HepG2 (cell line): ENCODE measurements around the gene PSD4. TPM values are rescaled to one million over a fixed set of nuclear protein-coding genes. Genes with fewer than 3 reads are reported as not detected.
A peak's percentile ranks its signal among the peaks of the same experiment; 100 is the strongest.

Experiments
- CREB3 ChIP-seq: sonication (generic); formaldehyde crosslinking; IDR thresholded peaks from 2 replicates; pipeline ENCODE4 v1.5.0; 2020; ENCODE audit warnings: missing genetic modification reagents
- ETV5 ChIP-seq: IDR thresholded peaks from 2 replicates; pipeline ENCODE4 v1.6.1; 2018; ENCODE audit warnings: missing biosample characterization, missing genetic modification reagents, inconsistent platforms, borderline replicate concordance
- FOXP4 ChIP-seq: sonication (generic); formaldehyde crosslinking; IDR thresholded peaks from 2 replicates; pipeline ENCODE4 v1.4.0; 2020; ENCODE audit warnings: missing genetic modification reagents
- GABPB1 ChIP-seq: IDR thresholded peaks from 2 replicates; pipeline ENCODE4 v1.6.1; 2016; ENCODE audit warnings: mild to moderate bottlenecking, missing genetic modification reagents, moderate library complexity, missing compliant biosample characterization
- GATAD2A ChIP-seq: IDR thresholded peaks from 2 replicates; pipeline ENCODE4 v1.6.1; 2016
- NFE2L1 ChIP-seq: sonication (generic); formaldehyde crosslinking; IDR thresholded peaks from 2 replicates; pipeline ENCODE4 v1.4.0; 2020; ENCODE audit warnings: missing genetic modification reagents, mild to moderate bottlenecking, borderline replicate concordance
- RFXANK ChIP-seq: IDR thresholded peaks from 2 replicates; pipeline ENCODE4 v1.6.1; 2016
- SMARCE1 ChIP-seq: fragments of 450-650 bp; IDR thresholded peaks from 2 replicates; pipeline ENCODE4 v1.6.1; 2017; ENCODE audit warnings: borderline replicate concordance
- ZBTB37 ChIP-seq: sonication (generic); formaldehyde crosslinking; IDR thresholded peaks from 2 replicates; pipeline ENCODE4 v1.4.0; 2020; ENCODE audit warnings: mild to moderate bottlenecking, missing genetic modification reagents
- ZNF20 ChIP-seq: sonication (generic); formaldehyde crosslinking; IDR thresholded peaks from 2 replicates; pipeline ENCODE4 v1.4.0; 2020; ENCODE audit warnings: mild to moderate bottlenecking, moderate library complexity, missing genetic modification reagents
- ZNF530 ChIP-seq: sonication (generic); formaldehyde crosslinking; IDR thresholded peaks from 2 replicates; pipeline ENCODE4 v1.5.0; 2020; ENCODE audit warnings: low read depth, mild to moderate bottlenecking, missing genetic modification reagents
- polyA plus RNA-seq, 8 experiments: library from polyadenylated mRNA; depleted of rRNA in 3 of 8; stranded (reverse) in 7 of 8; unstranded in 1 of 8; fragments of >200 nt; fragmentation: Illumina TruSeq in 4 of 8; extraction: Trizol in 4 of 8; gene quantifications; 2 replicates each; pipeline versions ENCODE4 v1.2.1 to v1.2.3, GENCODE V29; 2011 to 2016; ENCODE audit warnings: low read depth in 4 of 8, missing spikeins in 1 of 8, mixed read lengths in 1 of 8; ENCODE audit not compliant: insufficient read depth in 1 of 8
- total RNA-seq, 5 experiments: library from RNA; depleted of rRNA; stranded (reverse); fragments of >200 nt; fragmentation: Illumina TruSeq; extraction: Trizol; gene quantifications; 2 replicates each; pipeline ENCODE4 v1.2.3, GENCODE V29; 2016; ENCODE audit warnings: low read depth in 1 of 5
- TF ChIP-seq, protein P1 (sequence below): sonication (generic); formaldehyde crosslinking; IDR thresholded peaks from one replicate; pipeline ENCODE4 v1.5.1; 2020; ENCODE audit warnings: mild to moderate bottlenecking, missing genetic modification reagents; ENCODE audit errors: not compliant biosample characterization
- TF ChIP-seq, protein P2 (sequence below): sonication (generic); formaldehyde crosslinking; IDR thresholded peaks from 2 replicates; pipeline ENCODE4 v1.5.0; 2020; ENCODE audit warnings: missing genetic modification reagents, mild to moderate bottlenecking, borderline replicate concordance
- TF ChIP-seq, protein P3 (sequence below): sonication (generic); formaldehyde crosslinking; IDR thresholded peaks from 2 replicates; pipeline ENCODE4 v1.8.0; 2022; ENCODE audit warnings: missing genetic modification reagents, low read depth, mild to moderate bottlenecking, borderline replicate concordance

PSD4 gene
- total and polyA plus RNA-seq, 2 of the 13 experiments (the other 11 are each of a cell fraction or from before 2014, with no cell fraction given) = 5.8 to 9.4 TPM

DNA sequence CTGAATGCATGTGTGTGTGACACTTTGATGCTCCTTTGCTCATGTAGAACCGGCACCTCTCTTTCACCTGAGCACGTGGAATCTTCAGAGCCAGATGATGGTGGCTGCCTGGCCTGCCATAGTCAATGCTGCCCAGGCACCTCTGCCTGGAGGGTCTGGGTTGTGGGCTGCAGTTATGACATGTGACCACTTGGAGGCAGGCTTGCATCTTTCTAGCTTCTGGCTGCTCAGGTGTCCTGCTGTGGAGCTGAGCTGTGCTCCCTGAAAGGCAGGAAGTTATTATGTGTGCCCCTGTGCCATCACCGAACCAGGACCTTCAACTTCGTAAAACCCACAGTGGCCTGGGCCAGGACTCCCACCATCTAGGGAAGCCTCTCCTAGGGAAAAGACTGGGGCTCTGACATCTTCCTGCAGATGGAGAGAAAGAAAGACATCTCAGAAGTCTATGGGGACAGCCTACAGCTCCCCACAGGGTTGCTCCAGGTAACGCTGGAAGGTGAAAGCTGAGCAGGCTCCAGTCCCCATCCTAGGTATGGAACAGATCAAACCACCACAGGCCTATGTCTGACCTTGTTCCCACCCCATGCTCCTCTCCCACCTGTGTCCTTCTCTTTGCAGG, 30.2 kb downstream of the PSD4 start (continued):
- TF ChIP-seq, protein P1, sequence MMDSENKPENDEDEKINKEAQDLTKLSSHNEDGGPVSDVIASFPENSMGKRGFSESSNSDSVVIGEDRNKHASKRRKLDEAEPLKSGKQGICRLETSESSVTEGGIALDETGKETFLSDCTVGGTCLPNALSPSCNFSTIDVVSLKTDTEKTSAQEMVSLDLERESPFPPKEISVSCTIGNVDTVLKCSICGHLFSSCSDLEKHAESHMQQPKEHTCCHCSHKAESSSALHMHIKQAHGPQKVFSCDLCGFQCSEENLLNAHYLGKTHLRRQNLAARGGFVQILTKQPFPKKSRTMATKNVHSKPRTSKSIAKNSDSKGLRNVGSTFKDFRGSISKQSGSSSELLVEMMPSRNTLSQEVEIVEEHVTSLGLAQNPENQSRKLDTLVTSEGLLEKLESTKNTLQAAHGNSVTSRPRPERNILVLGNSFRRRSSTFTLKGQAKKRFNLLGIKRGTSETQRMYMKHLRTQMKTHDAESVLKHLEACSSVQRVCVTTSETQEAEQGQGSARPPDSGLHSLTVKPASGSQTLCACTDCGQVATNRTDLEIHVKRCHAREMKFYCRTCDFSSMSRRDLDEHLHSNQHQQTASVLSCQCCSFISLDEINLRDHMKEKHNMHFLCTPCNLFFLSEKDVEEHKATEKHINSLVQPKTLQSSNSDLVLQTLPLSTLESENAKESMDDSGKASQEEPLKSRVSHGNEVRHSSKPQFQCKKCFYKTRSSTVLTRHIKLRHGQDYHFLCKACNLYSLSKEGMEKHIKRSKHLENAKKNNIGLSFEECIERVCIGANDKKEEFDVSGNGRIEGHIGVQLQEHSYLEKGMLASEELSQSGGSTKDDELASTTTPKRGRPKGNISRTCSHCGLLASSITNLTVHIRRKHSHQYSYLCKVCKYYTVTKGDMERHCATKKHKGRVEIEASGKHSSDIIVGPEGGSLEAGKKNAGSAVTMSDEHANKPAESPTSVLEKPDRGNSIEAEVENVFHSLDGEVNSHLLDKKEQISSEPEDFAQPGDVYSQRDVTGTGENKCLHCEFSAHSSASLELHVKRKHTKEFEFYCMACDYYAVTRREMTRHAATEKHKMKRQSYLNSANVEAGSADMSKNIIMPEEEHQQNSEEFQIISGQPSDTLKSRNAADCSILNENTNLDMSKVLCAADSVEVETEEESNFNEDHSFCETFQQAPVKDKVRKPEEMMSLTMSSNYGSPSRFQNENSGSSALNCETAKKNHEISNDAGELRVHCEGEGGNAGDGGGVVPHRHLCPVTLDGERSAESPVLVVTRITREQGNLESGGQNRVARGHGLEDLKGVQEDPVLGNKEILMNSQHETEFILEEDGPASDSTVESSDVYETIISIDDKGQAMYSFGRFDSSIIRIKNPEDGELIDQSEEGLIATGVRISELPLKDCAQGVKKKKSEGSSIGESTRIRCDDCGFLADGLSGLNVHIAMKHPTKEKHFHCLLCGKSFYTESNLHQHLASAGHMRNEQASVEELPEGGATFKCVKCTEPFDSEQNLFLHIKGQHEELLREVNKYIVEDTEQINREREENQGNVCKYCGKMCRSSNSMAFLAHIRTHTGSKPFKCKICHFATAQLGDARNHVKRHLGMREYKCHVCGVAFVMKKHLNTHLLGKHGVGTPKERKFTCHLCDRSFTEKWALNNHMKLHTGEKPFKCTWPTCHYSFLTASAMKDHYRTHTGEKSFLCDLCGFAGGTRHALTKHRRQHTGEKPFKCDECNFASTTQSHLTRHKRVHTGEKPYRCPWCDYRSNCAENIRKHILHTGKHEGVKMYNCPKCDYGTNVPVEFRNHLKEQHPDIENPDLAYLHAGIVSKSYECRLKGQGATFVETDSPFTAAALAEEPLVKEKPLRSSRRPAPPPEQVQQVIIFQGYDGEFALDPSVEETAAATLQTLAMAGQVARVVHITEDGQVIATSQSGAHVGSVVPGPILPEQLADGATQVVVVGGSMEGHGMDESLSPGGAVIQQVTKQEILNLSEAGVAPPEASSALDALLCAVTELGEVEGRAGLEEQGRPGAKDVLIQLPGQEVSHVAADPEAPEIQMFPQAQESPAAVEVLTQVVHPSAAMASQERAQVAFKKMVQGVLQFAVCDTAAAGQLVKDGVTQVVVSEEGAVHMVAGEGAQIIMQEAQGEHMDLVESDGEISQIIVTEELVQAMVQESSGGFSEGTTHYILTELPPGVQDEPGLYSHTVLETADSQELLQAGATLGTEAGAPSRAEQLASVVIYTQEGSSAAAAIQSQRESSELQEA = no peak
- TF ChIP-seq FOXP4 (CRISPR knock-in tag) = peak; percentile 29; the same call in 1 of the 2 replicates
- no peak for TF ChIP-seq NFE2L1 (CRISPR knock-in tag)
- no peak for TF ChIP-seq CREB3 (CRISPR knock-in tag)
- TF ChIP-seq, protein P2, sequence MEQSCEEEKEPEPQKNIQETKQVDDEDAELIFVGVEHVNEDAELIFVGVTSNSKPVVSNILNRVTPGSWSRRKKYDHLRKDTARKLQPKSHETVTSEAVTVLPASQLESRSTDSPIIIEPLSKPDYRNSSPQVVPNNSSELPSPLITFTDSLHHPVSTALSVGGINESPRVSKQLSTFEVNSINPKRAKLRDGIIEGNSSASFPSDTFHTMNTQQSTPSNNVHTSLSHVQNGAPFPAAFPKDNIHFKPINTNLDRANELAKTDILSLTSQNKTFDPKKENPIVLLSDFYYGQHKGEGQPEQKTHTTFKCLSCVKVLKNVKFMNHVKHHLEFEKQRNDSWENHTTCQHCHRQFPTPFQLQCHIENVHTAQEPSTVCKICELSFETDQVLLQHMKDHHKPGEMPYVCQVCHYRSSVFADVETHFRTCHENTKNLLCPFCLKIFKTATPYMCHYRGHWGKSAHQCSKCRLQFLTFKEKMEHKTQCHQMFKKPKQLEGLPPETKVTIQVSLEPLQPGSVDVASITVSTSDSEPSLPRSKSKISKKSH (CRISPR knock-in tag) = no peak; the same call in 1 of the 2 replicates
- TF ChIP-seq GABPB1 (CRISPR knock-in tag) = peak; percentile 36
- TF ChIP-seq GATAD2A (CRISPR knock-in tag) = peak; percentile 78
- no peak for TF ChIP-seq ZBTB37 (CRISPR knock-in tag)
- no peak for TF ChIP-seq SMARCE1
- TF ChIP-seq ZNF530 (CRISPR knock-in tag) = 0 out of 2 replicates have a peak, but pooled peaks have one; percentile 69
- no peak for TF ChIP-seq RFXANK (CRISPR knock-in tag)
- TF ChIP-seq, protein P3, sequence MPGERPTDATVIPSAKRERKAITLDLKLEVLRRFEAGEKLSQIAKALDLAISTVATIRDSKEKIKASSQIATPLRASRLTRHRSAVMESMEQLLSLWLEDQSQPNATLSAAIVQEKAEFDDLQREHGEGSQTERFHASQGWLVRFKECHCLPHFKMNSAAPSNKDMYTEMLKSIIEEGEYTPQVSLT (CRISPR knock-in tag) = no peak
- no peak for TF ChIP-seq ZNF20 (CRISPR knock-in tag)
- TF ChIP-seq ETV5 = peak; percentile 59; the same call in 1 of the 2 replicates
